NCI-H1694 (cell line): ENCODE data around the gene LSAMP.
A peak's percentile ranks its signal among the peaks of the same experiment; 100 is the strongest.

Experiments used
- DNase-seq: peaks from one replicate; lab custom pipeline; 2025; lab: John Stamatoyannopoulos, UW

Gene LSAMP

DNA sequence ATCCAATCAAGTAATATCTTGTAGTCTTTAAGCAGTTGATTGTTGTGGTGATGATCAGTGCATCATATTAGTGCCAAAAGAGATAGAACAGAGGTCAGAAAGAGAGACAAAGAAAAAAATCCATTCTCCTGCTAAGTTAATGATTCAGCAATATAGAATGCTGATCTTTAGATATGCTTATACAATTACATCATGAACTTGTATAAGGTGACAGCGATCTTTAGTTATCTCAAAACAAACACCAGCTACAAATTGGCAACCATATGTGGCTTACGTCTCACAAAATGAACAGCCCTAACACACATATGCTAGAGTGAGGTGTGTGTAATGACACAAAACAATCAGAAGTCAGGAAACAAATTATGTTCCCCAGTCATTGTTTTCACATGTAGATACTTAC, 12.5 kb downstream of the LSAMP start:
- no peak for DNase-seq

DNA sequence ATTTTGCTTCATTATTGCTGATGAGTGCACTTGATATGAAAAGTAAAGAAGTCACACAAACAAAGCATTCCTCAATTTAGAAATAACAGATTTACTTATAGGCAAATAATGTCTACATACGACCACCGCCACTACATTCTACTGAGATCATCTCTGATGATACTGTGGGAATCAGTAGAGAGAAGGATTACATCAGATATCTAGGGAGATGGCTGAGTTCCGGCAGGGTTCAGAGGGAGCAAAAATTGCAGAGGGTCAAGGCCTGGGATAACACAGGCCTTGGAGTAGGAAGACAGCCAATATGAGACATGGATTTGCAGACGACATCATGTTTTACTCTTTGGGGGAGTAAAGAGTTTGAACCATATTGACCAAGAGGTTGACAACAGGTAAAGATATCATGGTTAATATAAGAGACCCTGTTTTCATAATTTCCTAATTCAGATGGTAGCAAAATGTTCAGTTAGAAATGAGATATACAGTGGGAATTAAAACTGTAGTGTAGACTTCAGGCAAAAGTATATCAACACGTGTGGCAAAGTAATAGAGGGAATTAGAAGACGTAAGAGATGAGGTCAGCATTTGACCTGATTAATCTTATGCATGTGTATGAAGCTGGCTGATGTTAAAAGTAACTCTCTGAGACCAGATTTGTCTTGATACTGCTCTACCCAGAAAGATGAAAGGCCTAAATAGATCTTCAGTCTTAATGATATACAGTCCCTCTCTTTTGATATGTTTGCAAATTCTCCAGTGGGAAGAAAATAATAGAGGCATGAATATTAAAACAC, 15.6 kb downstream of the LSAMP start:
- no peak for DNase-seq

DNA sequence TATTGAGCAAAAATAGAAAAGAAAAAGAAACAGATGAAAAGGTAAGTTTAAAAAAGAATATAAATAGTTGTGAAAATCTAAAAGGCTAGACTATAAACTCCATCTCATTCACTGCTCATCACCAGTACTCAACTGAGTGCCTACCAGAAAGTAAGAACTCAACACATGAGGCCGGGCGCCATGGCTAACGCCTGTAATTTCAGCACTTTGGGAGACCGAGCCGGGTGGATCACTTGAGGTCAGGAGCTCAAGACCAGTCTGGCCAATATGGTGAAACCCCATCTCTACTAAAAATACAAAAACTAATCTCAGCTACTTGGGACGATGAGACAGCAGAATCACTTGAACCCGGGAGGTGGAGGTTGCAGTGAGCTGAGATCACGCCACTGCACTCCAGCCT, 19.3 kb downstream of the LSAMP start:
- no peak for DNase-seq

DNA sequence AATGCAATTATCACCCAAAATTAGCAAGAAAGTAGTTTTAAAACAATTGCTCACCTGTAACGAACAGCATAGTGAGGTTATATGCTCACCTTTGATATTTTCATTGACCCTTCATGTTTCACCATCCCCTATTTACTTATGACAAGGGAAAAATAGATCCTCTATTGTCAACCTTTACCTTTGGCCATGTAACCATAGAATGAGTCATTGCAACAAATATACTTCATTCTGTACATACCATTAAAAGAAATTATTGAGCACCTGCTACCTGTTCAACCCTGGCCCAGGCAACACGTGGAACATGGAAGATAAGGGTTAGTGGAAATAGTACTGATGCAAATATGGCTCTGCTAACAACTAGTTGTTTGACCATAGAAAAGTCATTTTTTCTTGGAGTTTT, 20.2 kb downstream of the LSAMP start:
- no peak for DNase-seq

DNA sequence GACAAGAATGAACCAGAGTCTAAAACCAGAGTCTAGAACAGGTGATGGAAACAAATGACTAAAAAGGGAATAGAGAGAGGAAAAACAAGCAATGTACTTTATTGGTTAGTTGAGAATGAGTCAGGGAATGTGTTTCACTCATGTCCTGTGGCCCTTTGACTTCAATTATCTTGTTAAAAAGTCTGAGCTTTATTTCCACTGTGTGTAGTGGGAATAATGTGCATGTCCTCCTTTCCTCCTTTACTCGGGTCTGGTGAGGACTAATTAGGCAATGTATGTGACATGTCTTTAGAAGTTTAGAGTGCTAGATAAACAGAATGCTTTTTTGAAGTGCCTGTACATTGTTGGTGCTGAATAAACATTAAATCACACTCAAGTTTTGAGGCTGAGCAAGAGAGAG, 21.3 kb downstream of the LSAMP start:
- DNase-seq = no peak

DNA sequence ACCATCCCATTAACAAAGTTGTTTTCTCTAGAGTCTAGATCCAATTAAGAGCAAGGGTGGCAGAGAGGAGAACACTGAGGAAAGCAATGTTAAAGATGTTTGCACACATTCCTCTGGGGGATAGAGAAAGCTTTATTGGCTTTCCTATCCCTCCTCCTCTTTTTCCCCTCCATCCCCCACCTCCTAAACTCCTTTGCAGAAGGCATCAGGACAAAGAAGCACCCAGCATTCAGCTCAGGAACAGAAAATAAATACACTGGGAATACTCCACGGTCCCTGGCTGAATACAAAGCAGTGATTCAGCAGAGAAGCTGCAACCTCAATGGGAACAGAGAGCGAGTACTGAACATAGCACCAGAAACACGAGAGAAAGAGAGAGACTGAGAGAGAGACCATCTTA, 21.9 kb downstream of the LSAMP start:
- DNase-seq = no peak

DNA sequence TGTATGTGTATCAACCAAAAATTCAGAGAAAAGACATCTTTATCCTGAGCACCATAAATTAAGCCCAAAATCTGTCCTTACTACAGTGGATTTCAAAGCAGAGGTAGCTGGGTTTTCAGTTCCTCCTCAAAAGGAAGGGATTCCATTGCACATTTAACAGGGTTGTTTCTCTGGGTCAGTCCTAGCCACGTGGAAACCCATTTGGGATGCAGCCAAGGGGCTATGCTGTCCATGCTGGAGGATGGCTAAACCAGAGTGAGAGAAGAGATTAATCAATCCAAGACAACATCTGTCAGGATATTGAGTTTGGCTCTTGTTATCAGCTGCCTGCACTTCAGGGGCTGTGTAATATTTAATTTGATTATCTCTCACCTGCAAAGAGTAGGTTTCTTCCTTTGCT, 28.1 kb downstream of the LSAMP start:
- no peak for DNase-seq

DNA sequence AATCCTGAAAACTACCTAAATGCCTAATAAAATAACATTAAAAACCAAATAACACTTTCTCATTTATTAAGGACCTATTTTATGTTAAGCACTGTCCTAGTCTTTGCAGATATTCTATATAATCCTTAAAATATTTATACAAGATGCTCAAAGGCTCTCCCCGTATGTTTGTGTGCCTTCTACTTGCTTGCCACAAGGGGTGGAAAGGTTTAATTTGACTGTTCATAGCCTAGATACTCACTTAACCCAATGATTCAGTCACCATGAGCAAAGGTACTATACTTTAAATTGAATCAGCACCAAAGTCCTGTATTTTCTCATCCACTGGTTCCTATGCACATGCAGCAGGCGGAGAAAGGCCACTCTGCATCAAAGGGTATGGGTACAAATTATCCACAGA, 32.0 kb downstream of the LSAMP start:
- DNase-seq = no peak

DNA sequence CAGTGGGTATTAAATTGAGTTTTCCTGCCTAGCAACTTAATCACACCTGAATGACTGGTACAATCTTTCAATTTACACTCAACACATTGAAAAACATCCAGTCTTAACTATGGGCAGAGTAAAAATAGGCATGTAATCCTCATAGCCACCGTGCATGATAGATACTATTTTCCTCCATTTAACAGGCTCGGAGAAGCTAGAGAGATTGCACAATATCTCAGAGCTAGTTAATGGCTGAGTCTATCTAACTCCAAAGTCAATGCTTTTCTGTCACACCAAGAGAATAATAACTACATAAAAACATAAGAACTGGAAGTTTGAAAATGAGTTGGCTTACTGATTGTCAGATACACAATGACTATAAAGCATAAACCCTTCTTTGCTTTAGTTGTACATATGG, 36.8 kb downstream of the LSAMP start:
- no peak for DNase-seq

DNA sequence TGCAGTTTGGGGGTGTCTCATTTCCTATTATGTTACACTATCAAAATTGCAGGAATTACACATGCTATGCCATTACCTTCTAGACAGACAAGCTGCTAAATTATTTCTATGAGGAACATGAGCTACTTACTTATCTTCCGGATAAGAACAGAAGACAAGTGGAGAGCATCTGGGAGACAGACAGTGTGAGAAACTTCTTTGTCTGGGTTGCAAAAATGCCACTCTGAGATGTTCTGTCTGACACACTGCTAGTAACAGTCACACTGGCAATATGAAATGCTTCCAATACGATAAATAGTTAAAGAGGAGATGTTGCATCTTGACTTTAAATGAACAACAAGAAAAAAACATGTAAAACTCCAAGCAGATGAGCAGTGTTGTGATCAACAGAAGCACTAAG, 40.1 kb downstream of the LSAMP start:
- no peak for DNase-seq

DNA sequence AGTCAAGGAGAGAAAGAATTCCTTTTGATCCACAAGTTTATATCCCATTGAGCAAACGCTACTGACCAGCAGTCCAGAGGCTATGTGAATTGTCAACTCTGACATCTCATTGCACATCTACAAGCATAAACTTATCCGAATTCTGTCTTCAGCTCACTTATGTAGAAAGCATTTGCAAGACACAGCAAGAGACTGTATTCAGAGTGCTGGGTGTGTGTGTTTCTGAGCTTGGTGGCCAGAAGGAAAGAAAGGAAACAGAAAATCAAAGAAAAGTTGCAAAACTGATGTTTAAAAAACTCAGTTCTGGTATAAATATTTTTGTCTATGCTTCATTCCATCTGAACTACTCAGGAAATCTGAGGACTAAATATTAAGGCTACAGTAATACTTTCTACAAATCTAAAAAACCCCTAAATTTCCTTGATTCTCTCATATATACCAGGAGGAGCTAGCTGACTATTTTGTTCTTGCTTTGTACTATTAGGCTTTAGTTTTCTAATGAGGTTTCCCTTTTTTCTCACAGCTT, 45.5 kb downstream of the LSAMP start:
- DNase-seq = no peak

DNA sequence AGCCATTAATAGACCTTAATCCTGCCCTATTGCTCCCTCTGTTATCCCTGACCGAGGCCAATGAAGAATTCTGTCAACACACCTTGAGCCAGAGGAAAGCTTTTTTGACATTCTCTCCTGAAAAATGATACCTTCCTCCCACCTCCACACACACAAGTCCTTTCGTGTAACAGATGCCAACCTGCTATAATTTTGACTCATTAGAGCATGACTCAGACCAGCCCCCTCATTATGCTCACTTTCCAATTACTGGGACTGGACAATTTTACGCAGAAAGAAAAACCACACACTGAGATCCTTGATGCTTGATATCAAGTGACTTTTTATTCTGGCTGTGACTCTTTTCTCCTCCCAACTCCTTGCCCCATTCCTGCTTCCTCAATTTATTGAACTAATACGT, 50.9 kb downstream of the LSAMP start:
- DNase-seq = peak; percentile 55

DNA sequence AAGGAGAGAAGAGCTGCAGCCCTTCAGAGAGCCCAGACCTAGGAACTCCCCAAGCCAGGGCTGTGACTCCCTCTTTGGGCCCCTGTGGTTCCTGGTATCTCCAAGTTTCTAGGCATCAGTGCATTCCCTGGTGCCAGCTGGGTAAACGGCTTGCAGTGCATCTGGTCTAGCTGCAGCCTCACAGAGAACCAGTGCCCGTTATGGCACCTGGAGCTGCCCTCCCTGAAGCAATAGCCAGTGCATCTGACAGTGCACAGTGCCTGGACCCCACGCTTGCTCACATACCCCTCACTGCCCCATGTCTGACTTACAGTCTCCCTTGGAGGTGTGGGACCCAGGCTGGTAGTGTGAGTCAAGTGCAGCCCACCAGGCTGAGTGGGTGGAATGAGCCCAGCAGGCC, 52.1 kb downstream of the LSAMP start:
- DNase-seq = no peak

DNA sequence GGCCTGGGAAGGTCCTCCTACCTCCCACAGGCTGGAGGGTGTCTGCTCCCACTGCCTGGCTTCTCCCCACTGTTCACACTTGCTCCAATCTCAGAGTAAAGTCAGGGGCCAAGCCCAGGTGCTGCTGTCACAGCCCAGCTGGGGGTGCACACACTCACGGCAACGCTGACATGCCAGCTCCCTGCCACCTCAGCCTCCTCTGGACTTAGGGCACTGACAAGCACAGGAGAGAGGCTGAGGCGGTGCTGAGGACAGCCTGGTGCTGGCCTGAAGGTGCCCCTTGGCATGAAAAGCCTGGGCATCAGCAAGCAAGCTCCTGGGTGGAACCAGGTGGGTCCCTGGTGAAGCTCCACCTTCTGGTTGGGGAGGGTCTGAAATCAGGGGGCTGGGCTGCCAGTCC, 53.0 kb downstream of the LSAMP start:
- DNase-seq = no peak

DNA sequence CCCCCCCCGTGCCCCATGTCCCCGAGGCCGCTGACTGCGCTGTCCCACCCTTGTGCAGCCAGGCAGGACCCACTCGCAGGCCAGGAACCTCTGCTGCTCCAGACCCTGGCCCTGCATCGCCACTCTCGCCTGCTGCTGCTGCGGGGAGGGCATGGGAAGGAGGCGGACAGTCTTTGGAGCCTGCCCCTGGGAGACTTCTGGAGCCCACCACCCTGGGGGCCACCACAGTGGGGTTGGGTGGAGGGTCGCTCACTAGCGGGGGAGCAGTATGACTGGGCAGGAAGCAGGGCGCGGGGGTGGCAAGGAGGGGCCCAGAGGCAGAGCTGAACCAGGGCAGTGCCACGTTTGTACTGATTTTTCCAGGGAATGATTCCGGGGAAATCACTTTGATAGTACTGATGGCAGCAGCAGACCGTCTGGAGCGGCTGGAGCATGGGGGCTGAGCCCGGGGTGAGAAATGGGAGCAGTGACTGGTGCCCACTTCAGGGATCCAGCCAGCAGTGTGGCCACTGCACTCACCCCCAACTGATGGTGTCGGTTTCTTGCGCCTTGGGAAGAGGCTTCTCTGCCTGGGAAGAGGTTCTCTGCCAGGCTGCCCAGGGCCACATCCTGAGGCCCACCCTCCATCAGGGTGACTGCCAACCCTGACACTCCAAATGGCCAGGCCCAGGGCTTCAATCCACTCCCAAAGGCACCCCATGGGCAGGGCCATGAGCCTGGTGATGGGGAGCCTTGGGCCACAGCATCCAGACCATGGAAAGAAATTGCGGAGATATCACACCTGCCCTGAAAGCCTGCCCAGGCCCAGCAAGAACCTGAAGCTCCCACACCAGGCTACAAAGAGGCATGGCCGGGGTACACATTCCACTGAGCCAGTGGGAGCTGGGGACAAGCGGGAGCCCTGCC, 53.7 kb downstream of the LSAMP start:
- DNase-seq = no peak

DNA sequence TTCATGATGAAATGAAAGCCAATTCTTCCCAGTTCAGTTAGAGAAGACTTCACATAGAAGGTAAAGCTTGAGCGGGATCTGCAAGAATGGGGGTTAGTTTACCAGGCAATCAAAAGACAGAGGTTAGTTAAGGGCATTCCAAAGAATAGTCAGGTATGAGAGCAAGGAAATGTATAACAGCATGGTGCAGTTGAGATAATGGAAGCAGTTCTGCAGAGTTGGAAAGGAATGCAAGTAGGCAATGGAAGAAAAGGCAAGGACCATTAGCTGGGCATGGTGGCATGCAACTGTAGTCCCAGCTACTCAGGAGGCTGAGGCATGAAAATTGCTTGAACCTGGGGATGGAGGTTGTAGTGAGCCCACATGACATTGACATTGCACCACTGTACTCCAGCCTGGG, 55.0 kb downstream of the LSAMP start:
- DNase-seq = no peak

DNA sequence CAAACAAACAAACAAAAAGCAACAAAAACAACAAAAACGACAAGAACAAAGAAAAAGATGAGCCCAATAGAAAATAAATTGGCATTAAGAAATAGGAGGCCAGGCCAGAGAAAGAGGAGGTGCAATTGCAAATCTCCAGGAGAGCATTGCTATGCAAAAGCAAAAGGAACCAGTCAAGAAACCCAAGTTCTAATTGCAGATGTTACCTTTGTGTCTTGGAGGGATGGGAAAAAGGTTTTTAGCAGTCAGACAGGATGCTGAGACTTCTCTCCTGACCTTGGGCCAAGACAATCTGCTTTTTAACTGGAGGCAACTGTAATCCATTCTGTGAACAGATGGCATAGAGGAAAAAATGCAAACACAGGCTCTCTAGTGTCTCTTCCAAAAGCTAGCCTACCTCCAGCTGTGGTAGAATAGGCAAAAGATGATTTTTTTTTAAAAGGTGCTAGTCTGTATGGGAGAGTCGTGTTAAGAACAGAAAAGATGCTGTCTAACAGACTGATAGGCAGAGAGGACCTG, 56.4 kb downstream of the LSAMP start:
- DNase-seq = peak; percentile 85

DNA sequence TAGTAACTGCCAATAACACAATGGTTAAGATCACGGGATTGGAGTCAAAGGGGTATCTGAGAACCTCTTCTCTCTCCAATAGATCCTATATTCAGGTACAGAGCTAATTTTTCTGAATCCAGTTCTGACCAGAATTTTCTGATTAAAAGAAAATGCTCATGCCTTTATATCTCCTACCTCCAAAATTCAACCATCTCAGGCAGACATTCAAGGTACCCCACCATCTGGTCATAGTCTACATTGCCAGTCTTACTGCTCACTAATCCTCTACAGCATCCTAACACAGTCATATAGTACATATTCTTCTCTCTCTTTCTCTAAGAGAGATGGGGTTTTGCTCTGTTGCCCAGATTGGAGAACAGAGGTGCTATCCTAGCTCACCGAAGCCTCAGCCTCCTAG, 59.1 kb downstream of the LSAMP start:
- DNase-seq = no peak

DNA sequence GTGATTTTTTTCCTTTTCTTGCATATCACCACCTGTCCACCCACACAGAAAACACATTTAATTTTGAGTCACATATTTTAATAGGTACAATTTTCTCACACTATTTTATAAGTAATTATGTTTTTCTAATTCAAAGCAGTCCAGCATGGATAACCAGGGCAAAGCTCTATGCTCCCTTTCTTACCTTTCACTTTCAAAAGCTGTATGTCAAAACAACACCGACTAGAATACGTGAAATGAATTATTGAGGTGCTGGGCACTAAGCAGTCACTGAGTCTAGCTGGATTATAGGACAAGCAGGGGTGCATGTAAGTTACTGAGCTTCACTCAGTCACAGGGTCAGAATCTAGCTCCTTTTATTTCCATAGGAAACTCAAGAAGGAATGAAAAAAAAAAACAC, 60.6 kb downstream of the LSAMP start:
- DNase-seq = no peak

DNA sequence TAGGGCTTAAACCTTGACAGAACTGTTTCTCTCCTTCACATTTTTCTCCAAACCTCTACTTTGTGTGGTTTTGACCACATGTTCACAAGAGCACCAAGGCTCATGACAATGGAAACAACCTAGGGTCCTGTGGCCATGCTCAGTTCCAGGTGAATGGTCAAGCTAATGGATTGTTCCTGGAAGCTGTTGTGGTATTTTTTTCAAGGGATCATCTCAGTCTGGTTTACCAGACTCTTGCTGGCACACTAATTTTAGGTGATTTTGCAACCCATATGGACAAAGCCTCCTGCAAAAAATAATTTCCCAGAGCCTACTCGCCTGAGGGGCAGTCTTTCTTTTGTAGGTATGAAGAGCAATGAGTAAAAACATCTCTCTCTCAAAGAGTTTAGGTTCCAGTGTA, 67.2 kb downstream of the LSAMP start:
- DNase-seq = no peak

DNA sequence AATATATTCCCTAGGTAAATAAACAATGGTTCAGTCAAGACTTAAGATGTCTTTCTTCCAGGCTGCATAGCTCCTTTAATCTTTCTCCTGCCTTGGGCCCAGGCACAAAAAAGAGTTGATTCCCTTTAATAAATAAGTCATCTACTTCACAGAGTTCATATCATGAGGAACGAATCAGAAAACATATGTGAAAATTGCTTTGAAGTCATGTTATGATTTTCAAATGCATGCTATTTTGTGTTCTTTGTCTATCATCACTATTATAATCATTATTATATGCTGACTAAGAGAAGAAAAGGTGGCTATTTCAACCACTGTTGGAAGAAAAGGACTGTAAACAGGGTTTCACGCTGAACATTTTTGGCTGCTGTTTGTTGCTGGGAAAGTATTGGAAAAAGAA, 70.4 kb downstream of the LSAMP start:
- no peak for DNase-seq

DNA sequence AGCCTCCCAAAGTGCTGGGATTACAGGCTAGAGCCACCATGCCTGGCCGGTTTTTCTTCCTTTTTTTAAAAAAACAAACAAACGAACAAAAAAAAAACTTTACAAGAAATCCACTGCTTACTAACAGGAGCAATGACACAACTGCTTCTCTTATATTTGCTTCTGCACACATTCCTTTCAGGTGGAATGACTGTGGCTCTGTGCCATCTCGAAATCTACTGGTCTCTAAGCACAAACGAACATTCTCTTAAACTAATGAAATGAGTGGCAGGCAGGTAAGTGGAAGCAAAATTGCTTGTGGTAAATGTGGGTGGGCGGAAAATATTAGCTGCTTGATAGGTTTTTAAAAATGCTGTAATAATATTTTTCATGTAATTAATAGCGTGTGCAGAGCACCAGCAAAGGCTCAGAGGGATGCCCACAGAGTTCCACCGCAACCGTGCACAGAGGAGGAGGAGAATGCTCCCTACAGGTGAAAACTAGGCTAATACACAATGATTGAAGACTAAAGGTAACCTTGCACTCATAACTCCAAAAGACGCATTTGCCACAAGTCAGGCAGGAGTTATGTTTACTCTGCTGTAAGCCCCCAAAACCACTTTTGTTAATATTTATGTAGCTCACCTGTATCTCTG, 77.4 kb downstream of the LSAMP start:
- DNase-seq = no peak

DNA sequence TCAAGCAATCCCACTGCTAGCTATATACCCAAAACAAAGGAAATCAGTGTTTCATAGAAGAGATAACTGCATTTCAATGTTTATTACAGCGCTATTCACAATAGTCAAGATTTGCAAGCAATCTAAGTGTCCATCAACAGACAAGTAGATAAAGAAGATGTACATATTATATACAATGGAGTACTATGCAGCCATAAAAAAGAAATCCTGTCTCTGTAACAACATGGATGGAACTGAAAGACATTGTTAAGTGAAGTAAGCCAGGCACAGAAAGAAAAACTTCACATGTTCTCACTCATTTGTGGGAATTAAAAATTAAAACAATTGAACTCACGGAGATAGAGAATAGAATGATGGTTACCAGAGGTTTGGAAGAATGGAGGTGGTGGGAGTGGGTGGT, 89.2 kb downstream of the LSAMP start:
- DNase-seq = no peak
